ENCODE measurements around the gene IRAK3.
"Not testable (repeated sequence)": the region's sequence is repeated elsewhere in the genome, so short reads cannot be mapped to it uniquely, and the experiment has no call there.

IRAK3 gene

GRCh38 chr12:66217342-66217917 lies 28.4 kb downstream of the IRAK3 start:
- DNase-seq: no peak

GRCh38 chr12:66228462-66228861 lies 39.4 kb downstream of the IRAK3 start:
- DNase-seq: no peak

- DNase-seq: no peak
These were observed 43.2 kb downstream of the IRAK3 start for GRCh38 chr12:66232263-66232662.

- DNase-seq: peak; percentile 13 to 29
These were observed 45.2 kb downstream of the IRAK3 start for GRCh38 chr12:66234037-66234693.

GRCh38 chr12:66234773-66235625 lies 46.0 kb downstream of the IRAK3 start:
- peak; percentile 3 to 14 for DNase-seq

GRCh38 chr12:66235626-66236281 lies 46.7 kb downstream of the IRAK3 start:
- DNase-seq: no peak

- DNase-seq: not testable (repeated sequence)
These were observed 47.3 kb downstream of the IRAK3 start for GRCh38 chr12:66236282-66236675.

- DNase-seq: no peak
These were observed 48.0 kb downstream of the IRAK3 start for GRCh38 chr12:66236969-66237368.

GRCh38 chr12:66237505-66238175 lies 48.6 kb downstream of the IRAK3 start:
- DNase-seq: no peak

- no peak for DNase-seq
These were observed 50.3 kb downstream of the IRAK3 start for GRCh38 chr12:66239295-66239694.

GRCh38 chr12:66240096-66240820 lies 51.2 kb downstream of the IRAK3 start:
- no peak for DNase-seq

- no peak for DNase-seq
These were observed 52.3 kb downstream of the IRAK3 start for GRCh38 chr12:66241061-66242043.

GRCh38 chr12:66242311-66242710 lies 53.3 kb downstream of the IRAK3 start:
- DNase-seq: no peak

GRCh38 chr12:66243911-66244310 lies 54.9 kb downstream of the IRAK3 start:
- DNase-seq: no peak

GRCh38 chr12:66244446-66244845 lies 55.4 kb downstream of the IRAK3 start:
- no peak for DNase-seq

GRCh38 chr12:66247741-66248140 lies 58.7 kb downstream of the IRAK3 start:
- DNase-seq: no peak

GRCh38 chr12:66251049-66251448 lies 62.0 kb downstream of the IRAK3 start:
- DNase-seq: no peak

GRCh38 chr12:66252771-66253170 lies 63.8 kb downstream of the IRAK3 start:
- no peak for DNase-seq

GRCh38 chr12:66255737-66256136 lies 66.7 kb downstream of the IRAK3 start:
- DNase-seq: no peak

GRCh38 chr12:66258011-66258410 lies 69.0 kb downstream of the IRAK3 start:
- no peak for DNase-seq

GRCh38 chr12:66262737-66263136 lies 73.7 kb downstream of the IRAK3 start:
- no peak for DNase-seq
